Measurements from ENCODE around the gene MAP7.
"Not testable (repeated sequence)": the region's sequence is repeated elsewhere in the genome, so short reads cannot be mapped to it uniquely, and the experiment has no call there.

MAP7 gene

GRCh38 chr6:136439514-136440190 is 110.6 kb downstream of the MAP7 start:
- DNase-seq (ENCODE audit: low read depth), result no peak
- TF ChIP-seq CTCF (IDR thresholded peaks at IDR 0.05; ENCODE audit: control insufficient read depth, insufficient read depth, low read depth, low read length, missing control alignments), result no peak
- no peak overlapping the region for H3K4me3 ChIP-seq (ENCODE audit: control insufficient read depth, low read depth, low read length)

GRCh38 chr6:136438441-136438840 is 111.8 kb downstream of the MAP7 start:
- no peak overlapping the region for H3K4me3 ChIP-seq (ENCODE audit: control insufficient read depth, low read depth, low read length)
- TF ChIP-seq CTCF (IDR thresholded peaks at IDR 0.05; ENCODE audit: control insufficient read depth, insufficient read depth, low read depth, low read length, missing control alignments), result no peak
- DNase-seq (ENCODE audit: low read depth), result no peak

GRCh38 chr6:136437246-136437645 is 113.0 kb downstream of the MAP7 start:
- DNase-seq (ENCODE audit: low read depth), result no peak
- TF ChIP-seq CTCF (IDR thresholded peaks at IDR 0.05; ENCODE audit: control insufficient read depth, insufficient read depth, low read depth, low read length, missing control alignments), result no peak
- H3K4me3 ChIP-seq (ENCODE audit: control insufficient read depth, low read depth, low read length), result no peak overlapping the region

- H3K4me3 ChIP-seq (ENCODE audit: control insufficient read depth, low read depth, low read length), result no peak overlapping the region
- DNase-seq (ENCODE audit: low read depth), result no peak
- no peak for TF ChIP-seq CTCF (IDR thresholded peaks at IDR 0.05; ENCODE audit: control insufficient read depth, insufficient read depth, low read depth, low read length, missing control alignments)
Measured at GRCh38 chr6:136435101-136435500, 115.1 kb downstream of the MAP7 start.

GRCh38 chr6:136431306-136431705 is 118.9 kb downstream of the MAP7 start:
- not testable (repeated sequence) for H3K4me3 ChIP-seq (ENCODE audit: control insufficient read depth, low read depth, low read length); DNase-seq (ENCODE audit: low read depth)

DNA sequence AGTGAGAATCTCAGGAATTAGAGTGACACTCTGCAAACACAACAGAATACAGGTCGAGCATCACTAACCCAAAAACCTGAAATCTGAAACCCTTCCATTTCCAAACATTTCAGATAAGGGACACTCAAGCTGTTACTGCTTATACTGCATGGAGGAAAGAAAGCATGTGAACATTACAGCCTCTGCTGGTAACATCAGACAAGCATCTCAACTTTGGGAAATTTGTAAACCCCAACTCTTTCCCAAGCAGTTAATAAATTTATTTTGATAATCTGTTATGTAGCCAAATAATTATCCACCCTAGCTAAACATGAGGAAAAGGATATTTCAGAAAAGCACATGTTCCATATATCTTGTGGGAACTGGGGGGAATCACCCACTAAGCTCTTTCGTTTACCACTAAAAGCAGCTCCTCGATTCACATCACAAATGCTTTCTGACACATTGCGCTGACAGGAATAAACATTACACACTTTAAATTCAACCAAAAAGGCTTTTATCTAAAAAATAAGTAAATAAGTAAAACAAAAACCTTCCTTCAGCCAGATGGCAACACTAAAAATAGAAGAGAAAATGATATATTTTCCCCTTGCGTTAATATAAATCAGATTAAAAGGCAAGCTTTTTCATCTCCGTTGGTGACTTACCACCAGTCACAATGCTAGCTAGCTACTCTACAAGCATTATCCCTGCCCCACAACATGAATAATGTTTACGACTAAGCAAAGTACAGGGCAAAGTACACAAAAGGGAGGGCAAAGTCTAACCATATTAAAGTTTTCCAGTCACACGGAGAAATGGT is 120.8 kb downstream of the MAP7 start:
- H3K4me3 ChIP-seq (ENCODE audit: control insufficient read depth, low read depth, low read length), result no peak overlapping the region
- DNase-seq (ENCODE audit: low read depth), result no peak
- no peak for TF ChIP-seq CTCF (IDR thresholded peaks at IDR 0.05; ENCODE audit: control insufficient read depth, insufficient read depth, low read depth, low read length, missing control alignments)

DNA sequence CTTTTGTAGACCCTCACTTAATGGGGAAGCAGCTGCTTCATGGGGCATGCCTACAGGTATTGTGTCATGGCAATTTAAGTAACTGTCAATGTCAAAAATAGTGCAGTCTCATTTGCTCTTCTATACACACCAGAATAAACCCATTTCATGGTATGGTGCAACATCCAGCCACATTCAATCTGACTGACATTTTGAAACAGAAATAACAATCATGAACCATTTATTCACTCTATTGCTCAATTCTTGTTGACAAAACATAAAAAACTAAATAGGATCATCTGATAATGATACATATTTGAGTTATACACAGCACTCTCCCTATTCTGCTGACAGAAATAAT is 122.9 kb downstream of the MAP7 start:
- no peak overlapping the region for H3K4me3 ChIP-seq (ENCODE audit: control insufficient read depth, low read depth, low read length)
- no peak for TF ChIP-seq CTCF (IDR thresholded peaks at IDR 0.05; ENCODE audit: control insufficient read depth, insufficient read depth, low read depth, low read length, missing control alignments)
- no peak for DNase-seq (ENCODE audit: low read depth)

All from AG09309 (cell line).